Endothelial cell of umbilical vein (primary cell): ENCODE data around the gene PPP2R5D.

Source experiments
- CTCF ChIP-seq, 2 donors: IDR thresholded peaks; 1 replicate in 1 of 2; 2 replicates in 1 of 2; pipeline ENCODE4 v1.5.1; 2011; ENCODE audit warnings: low read length in 2 of 2, mild to moderate bottlenecking in 2 of 2, moderate library complexity in 2 of 2, control low read depth in 1 of 2, inconsistent platforms in 1 of 2, low read depth in 1 of 2; ENCODE audit not compliant: insufficient read depth in 1 of 2; ENCODE audit errors: extremely low read depth in 1 of 2
- POLR2A ChIP-seq: IDR thresholded peaks from 2 replicates; pipeline ENCODE4 v1.6.1; 2012; ENCODE audit warnings: low read depth, mild to moderate bottlenecking, control low read depth, low read length

DNA sequence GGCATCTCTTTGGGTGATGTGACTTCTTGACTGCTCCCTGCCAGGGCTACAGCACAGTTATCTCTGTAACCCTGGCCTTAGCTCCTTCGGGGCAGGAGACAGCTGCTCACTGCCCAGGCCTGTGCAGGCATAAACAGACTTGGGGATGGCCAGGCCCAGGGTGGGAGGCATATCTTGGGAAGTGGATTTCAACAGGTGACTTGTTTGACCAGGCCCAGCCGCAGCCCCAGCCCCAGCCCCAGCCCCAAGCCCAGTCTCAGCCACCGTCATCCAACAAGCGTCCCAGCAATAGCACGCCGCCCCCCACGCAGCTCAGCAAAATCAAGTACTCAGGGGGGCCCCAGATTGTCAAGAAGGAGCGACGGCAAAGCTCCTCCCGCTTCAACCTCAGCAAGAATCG, 21.9 kb downstream of the PPP2R5D start:
- TF ChIP-seq CTCF (IDR thresholded peaks at IDR 0.05; ENCODE audit: extremely low read depth in 1 of 2, insufficient read depth in 1 of 2, low read depth in 1 of 2, low read length in 2 of 2) (no peak), POLR2A (no peak)
